Activated T-cell treated with anti-CD3 and anti-CD28 coated beads, Interleukin-2, amount 50 U/mL, for 4 hours (primary cell): ENCODE measurements around the gene ANKS6. TPM values are rescaled to one million over a fixed set of nuclear protein-coding genes. Genes with fewer than 3 reads are reported as not detected.

Source experiments
- ATAC-seq, 2 donors: fragments of 200-7000 bp; cut with Tn5 transposase; one replicate each; pipeline ENCODE4 v1.10.0; 2021
- DNase-seq: peaks from one replicate; pipeline ENCODE4 v3.0.0-alpha.2; 2020
- H3K27me3 Mint-ChIP-seq: one replicate; pipeline ENCODE4 v1.8.0; 2021; ENCODE audit warnings: low read depth, mixed read lengths
- H3K36me3 Mint-ChIP-seq: one replicate; pipeline ENCODE4 v1.8.0; 2022; ENCODE audit warnings: mixed read lengths; ENCODE audit not compliant: insufficient read depth
- H3K4me1 Mint-ChIP-seq: one replicate; pipeline ENCODE4 v1.8.0; 2021; ENCODE audit warnings: low read depth, mixed read lengths
- H3K4me3 Mint-ChIP-seq: one replicate; pipeline ENCODE4 v1.8.0; 2021; ENCODE audit warnings: mild to moderate bottlenecking, moderate library complexity, mixed read lengths
- H3K9me3 Mint-ChIP-seq: one replicate; pipeline ENCODE4 v1.8.0; 2021; ENCODE audit warnings: mixed read lengths
- total RNA-seq, 3 donors: library from RNA; stranded (reverse); gene quantifications; one replicate each; pipeline ENCODE4 v1.2.1, GENCODE V29; 2021

Gene ANKS6
- total RNA-seq, 3 donors from 2014 or later = 15.3 to 18.5 (median 16.3) TPM

DNA sequence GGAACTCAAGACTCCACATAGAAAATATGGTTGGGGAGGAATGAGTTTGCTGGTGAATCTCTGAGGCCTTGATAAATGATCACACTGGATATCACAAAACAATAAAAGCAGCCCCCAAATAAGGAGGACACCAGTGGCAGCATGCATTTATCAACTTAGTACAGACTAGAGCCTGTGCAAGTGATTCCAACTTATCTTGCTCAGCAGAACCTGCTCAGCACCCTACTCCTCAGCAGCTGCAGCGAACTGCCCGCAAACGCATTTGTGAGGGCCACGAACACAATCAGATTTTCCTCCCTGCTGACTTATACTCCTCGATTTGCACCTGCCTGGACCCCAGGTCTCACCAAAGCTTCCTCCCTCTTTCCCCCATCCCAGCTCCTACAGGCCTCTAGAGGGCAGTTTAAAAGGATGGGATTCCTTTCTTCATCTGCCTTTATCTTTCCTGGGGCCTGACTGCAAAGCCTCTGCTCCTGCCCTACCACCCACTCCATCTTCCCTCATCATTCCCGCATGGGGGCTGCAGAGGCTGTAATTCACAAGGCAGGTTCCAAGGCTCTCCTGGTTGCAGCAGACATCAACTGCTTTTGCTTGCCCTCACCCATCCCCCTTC, 41.2 kb downstream of the ANKS6 start:
- Mint-ChIP-seq H3K4me3 (no peak overlapping the region), H3K4me1 (no peaks in the 10 kb centered on the region), H3K9me3 (peaks cover 17% of the 10 kb centered on the region), H3K27me3 (no peaks in the 10 kb centered on the region), H3K36me3 (peaks cover 53% of the 10 kb centered on the region)
- no peak for ATAC-seq
- no peak for DNase-seq

- Mint-ChIP-seq H3K27me3 (no peaks in the 10 kb centered on the region), H3K9me3 (no peaks in the 10 kb centered on the region), H3K36me3 (peaks cover 47% of the 10 kb centered on the region), H3K4me3 (no peak overlapping the region), H3K4me1 (no peaks in the 10 kb centered on the region)
- DNase-seq (no peak), ATAC-seq (no peak)
Measured at GRCh38 chr9:98751210-98751609, 45.1 kb downstream of the ANKS6 start.

- Mint-ChIP-seq H3K4me3 (no peak overlapping the region), H3K9me3 (no peaks in the 10 kb centered on the region), H3K36me3 (peaks cover 43% of the 10 kb centered on the region), H3K4me1 (no peaks in the 10 kb centered on the region), H3K27me3 (no peaks in the 10 kb centered on the region)
- DNase-seq (no peak), ATAC-seq (no peak)
Measured at GRCh38 chr9:98750364-98751060, 45.8 kb downstream of the ANKS6 start.

DNA sequence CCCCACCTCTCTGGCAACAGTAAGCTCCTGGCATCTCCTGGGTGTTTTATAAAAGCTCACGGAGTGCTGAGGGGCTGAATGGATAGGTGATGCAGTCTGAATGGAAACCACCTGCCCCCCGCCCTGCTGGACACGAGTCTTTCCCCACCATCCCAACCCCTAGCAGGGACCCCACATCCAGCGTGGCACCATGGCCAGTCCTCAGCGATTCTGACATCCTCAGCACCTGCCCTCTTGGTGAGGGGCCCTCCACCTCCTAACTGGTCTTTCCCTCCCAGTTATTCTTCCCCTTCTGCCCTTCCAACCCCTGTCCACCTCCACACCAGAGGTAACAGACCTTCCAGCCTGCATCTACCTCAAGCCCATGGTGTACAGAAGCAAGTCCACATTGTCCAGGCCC, 48.9 kb downstream of the ANKS6 start:
- Mint-ChIP-seq H3K4me1 (no peaks in the 10 kb centered on the region), H3K27me3 (no peaks in the 10 kb centered on the region), H3K4me3 (no peak overlapping the region), H3K9me3 (no peaks in the 10 kb centered on the region), H3K36me3 (peaks cover 53% of the 10 kb centered on the region)
- DNase-seq (no peak), ATAC-seq (no peak)

DNA sequence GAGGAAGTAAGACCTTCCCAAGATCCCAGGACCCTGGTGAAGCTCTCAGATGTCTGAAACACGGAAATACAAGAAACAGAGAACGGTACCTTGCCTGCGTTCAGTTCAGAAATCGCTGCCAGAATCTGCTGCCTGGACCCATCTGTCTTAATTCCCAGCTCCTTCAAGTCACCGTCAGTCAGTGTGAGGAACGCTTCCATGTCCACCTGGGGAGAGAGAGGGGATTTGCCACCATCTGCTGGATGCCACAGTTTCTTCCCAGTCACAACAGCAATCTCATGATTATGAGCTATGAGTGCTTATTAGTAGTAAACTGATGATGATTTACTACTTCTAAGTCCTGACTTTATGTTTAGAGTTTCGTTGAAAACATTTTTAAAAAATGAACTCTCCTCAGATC, 50.9 kb downstream of the ANKS6 start:
- Mint-ChIP-seq H3K27me3 (no peaks in the 10 kb centered on the region), H3K4me1 (no peaks in the 10 kb centered on the region), H3K36me3 (peaks cover 46% of the 10 kb centered on the region), H3K4me3 (no peak overlapping the region), H3K9me3 (no peaks in the 10 kb centered on the region)
- ATAC-seq (no peak), DNase-seq (no peak)

- H3K9me3 Mint-ChIP-seq = peaks cover 4% of the 10 kb centered on the region
- no peak overlapping the region for H3K4me3 Mint-ChIP-seq
- H3K36me3 Mint-ChIP-seq = peaks cover 40% of the 10 kb centered on the region
- no peaks in the 10 kb centered on the region for H3K4me1 Mint-ChIP-seq
- ATAC-seq = no peak
- no peak for DNase-seq
- H3K27me3 Mint-ChIP-seq = no peaks in the 10 kb centered on the region
Measured at GRCh38 chr9:98743818-98744611, 52.3 kb downstream of the ANKS6 start.

- Mint-ChIP-seq H3K4me1 (no peaks in the 10 kb centered on the region), H3K4me3 (no peak overlapping the region), H3K36me3 (peaks cover 36% of the 10 kb centered on the region), H3K27me3 (no peaks in the 10 kb centered on the region), H3K9me3 (peaks cover 9% of the 10 kb centered on the region)
- no peak for DNase-seq
- no peak for ATAC-seq
Measured at GRCh38 chr9:98743329-98743728, 53.0 kb downstream of the ANKS6 start.

GRCh38 chr9:98742325-98743280, 53.8 kb downstream of the ANKS6 start:
- H3K36me3 Mint-ChIP-seq = peaks cover 33% of the 10 kb centered on the region
- ATAC-seq (no peak), DNase-seq (no peak)
- H3K9me3 Mint-ChIP-seq = peaks cover 10% of the 10 kb centered on the region
- H3K4me3 Mint-ChIP-seq = no peak overlapping the region
- H3K27me3 Mint-ChIP-seq = no peaks in the 10 kb centered on the region
- no peaks in the 10 kb centered on the region for H3K4me1 Mint-ChIP-seq

DNA sequence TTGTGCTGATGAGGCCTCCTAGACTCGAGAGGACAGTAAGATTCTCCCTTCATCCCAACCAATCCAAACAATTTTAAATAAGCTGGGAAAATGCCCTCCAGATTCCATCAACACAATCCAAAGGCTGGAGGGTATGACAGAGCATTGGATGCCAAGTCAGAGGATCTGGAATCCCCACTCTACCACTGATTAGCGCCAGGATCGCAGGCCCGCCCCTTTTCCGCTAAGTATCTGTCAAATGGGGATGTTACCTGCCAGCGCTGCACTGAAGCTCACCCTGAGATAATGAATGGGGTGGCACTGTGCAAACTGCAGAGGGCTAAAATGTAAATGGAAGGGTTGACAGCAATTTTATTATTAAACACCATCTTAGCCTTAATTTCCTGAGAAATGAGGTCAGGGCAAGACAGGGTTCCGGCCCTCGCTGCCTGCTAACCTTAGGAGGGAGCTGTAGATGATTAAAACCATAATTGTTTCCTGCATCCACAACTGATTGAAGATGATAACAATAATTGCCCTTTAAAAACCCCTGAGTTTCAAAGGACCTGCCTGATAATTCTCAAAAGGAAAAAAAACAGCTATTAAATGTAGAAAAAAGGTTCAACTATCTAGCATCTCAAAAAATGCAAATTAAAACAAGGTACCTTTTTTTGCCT, 56.0 kb downstream of the ANKS6 start:
- Mint-ChIP-seq H3K9me3 (peaks cover 12% of the 10 kb centered on the region), H3K4me1 (no peaks in the 10 kb centered on the region), H3K4me3 (no peak overlapping the region), H3K36me3 (peaks cover 49% of the 10 kb centered on the region), H3K27me3 (no peaks in the 10 kb centered on the region)
- DNase-seq (no peak), ATAC-seq (no peak)

DNA sequence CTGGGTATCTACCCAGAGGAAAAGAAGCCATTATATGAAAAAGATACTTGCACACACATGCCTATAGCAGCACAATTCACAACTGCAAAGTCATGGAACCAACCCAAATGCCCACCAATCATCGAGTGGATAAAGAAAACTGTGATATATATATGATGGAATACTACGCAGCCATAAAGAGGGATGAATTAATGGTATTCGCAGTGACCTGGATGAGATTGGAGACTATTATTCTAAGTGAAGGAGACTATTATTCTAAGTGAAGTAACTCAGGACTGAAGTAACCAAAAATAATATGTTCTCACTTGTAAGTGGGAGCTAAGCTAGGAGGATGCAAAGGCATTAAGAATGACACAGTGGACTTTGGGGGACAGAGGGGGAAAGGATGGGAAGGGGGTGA, 57.6 kb downstream of the ANKS6 start:
- ATAC-seq (no peak), DNase-seq (no peak)
- H3K4me1 Mint-ChIP-seq = no peaks in the 10 kb centered on the region
- H3K9me3 Mint-ChIP-seq = peaks cover 12% of the 10 kb centered on the region
- H3K27me3 Mint-ChIP-seq = no peaks in the 10 kb centered on the region
- H3K4me3 Mint-ChIP-seq = no peak overlapping the region
- peaks cover 41% of the 10 kb centered on the region for H3K36me3 Mint-ChIP-seq

GRCh38 chr9:98736226-98736625, 60.1 kb downstream of the ANKS6 start:
- H3K9me3 Mint-ChIP-seq = peaks cover 12% of the 10 kb centered on the region
- H3K4me1 Mint-ChIP-seq = no peaks in the 10 kb centered on the region
- no peak for DNase-seq
- H3K4me3 Mint-ChIP-seq = no peak overlapping the region
- peaks cover 36% of the 10 kb centered on the region for H3K36me3 Mint-ChIP-seq
- no peaks in the 10 kb centered on the region for H3K27me3 Mint-ChIP-seq
- ATAC-seq = no peak

GRCh38 chr9:98732801-98733200, 63.6 kb downstream of the ANKS6 start:
- DNase-seq (no peak), ATAC-seq (no peak)
- peaks cover 3% of the 10 kb centered on the region for H3K9me3 Mint-ChIP-seq
- no peaks in the 10 kb centered on the region for H3K27me3 Mint-ChIP-seq
- no peak overlapping the region for H3K4me3 Mint-ChIP-seq
- H3K4me1 Mint-ChIP-seq = no peaks in the 10 kb centered on the region
- peaks cover 27% of the 10 kb centered on the region for H3K36me3 Mint-ChIP-seq

DNA sequence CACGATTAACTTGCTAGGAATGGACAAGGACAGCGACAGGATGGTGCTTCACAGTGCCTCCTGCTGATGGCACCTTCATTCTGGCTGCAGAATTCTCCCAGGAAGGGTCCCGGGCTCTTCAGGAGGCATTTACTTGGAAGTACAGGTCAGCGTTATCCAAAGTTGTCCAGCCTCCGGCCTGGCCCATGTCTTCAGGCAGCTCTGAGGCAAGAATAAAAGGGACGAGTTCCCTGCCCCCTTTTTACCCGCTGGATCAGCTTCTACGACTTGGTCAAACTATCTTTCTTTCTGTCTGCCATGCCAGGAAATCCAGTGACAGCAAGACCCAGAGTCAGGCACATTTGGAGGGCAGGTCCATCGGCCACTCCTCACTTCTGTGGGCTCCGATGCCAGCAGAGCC, 64.3 kb downstream of the ANKS6 start:
- no peak for DNase-seq
- Mint-ChIP-seq H3K36me3 (peaks cover 22% of the 10 kb centered on the region), H3K4me1 (no peaks in the 10 kb centered on the region), H3K4me3 (no peak overlapping the region), H3K9me3 (no peaks in the 10 kb centered on the region), H3K27me3 (peaks cover 2% of the 10 kb centered on the region)
- ATAC-seq = no peak
